Endothelial cell of umbilical vein (primary cell): ENCODE measurements around the gene TBC1D14. TPM values are rescaled to one million over a fixed set of nuclear protein-coding genes. Genes with fewer than 3 reads are reported as not detected.

Source experiments
- BruUV-seq: library from RNA; stranded (reverse); fragments of 400-500 nt; replicated peaks from 2 replicates; lab custom pipeline; 2021; lab: Mats Ljungman, UMichigan
- CTCF ChIA-PET: fragments of 300-600, 350-600 bp; sonication (Branson Sonifier 250); formaldehyde crosslinking; loops from one replicate; lab custom pipeline; 2021; ENCODE audit warnings: antibody characterized with exemption, inconsistent platforms; lab: Charles Lee
- POLR2A ChIA-PET: fragments of 300-600, 350-600 bp; sonication (Branson Sonifier 250); formaldehyde crosslinking; loops from one replicate; lab custom pipeline; 2021; ENCODE audit warnings: antibody characterized with exemption, inconsistent platforms; lab: Charles Lee
- DNase-seq: peaks from one replicate; pipeline ENCODE4 v3.0.0-alpha.2; 2011; ENCODE audit warnings: low read depth, low spot score
- FAIRE-seq: peaks from 2 replicates; lab custom pipeline; 2011; peaks lifted over from hg19 to GRCh38; lab: Jason Lieb, UNC
- H2AFZ ChIP-seq: 2 replicates; pipeline ENCODE4 v1.6.0; 2012; ENCODE audit warnings: low read depth, low read length, control low read depth, inconsistent platforms
- H3K27ac ChIP-seq: 2 replicates; pipeline ENCODE4 v1.5.1; 2011; ENCODE audit warnings: low read depth, mild to moderate bottlenecking, control low read depth, low read length, moderate library complexity; ENCODE audit not compliant: insufficient read depth
- H3K27me3 ChIP-seq, 2 experiments: 2 replicates each; pipeline versions ENCODE4 v1.6.0 to v1.6.1; 2011; ENCODE audit warnings: low read length in 2 of 2, mixed read lengths in 1 of 2; ENCODE audit not compliant: control insufficient read depth in 2 of 2, insufficient read depth in 2 of 2
- H3K36me3 ChIP-seq, 2 experiments: 2 replicates in 1 of 2; 3 replicates in 1 of 2; pipeline ENCODE4 v1.5.1; 2011; ENCODE audit warnings: low read length in 2 of 2, mild to moderate bottlenecking in 1 of 2, moderate library complexity in 1 of 2; ENCODE audit not compliant: control insufficient read depth in 2 of 2, insufficient read depth in 2 of 2; ENCODE audit errors: extremely low read depth in 1 of 2
- H3K4me1 ChIP-seq: 3 replicates; pipeline ENCODE4 v1.5.1; 2011; ENCODE audit warnings: mild to moderate bottlenecking, low read length; ENCODE audit not compliant: control insufficient read depth, insufficient read depth; ENCODE audit errors: extremely low read depth
- H3K4me2 ChIP-seq: 2 replicates; pipeline ENCODE4 v1.6.1; 2011; ENCODE audit warnings: low read length, control low read depth, mixed read lengths; ENCODE audit not compliant: insufficient read depth
- H3K4me3 ChIP-seq, 3 experiments: fragments of 200-600 bp in 1 of 3; sonication (generic), shearing (Covaris generic) in 1 of 3; replicated peaks in 1 of 3; 2 replicates each; pipeline ENCODE4 v1.5.1; 2011 to 2016; ENCODE audit warnings: control low read depth in 3 of 3, low read length in 3 of 3, mild to moderate bottlenecking in 2 of 3, inconsistent platforms in 1 of 3, low read depth in 1 of 3, moderate library complexity in 1 of 3; ENCODE audit not compliant: insufficient read depth in 1 of 3
- H3K79me2 ChIP-seq: 2 replicates; pipeline ENCODE4 v1.6.0; 2012; ENCODE audit warnings: low read length, inconsistent platforms; ENCODE audit not compliant: control insufficient read depth, insufficient read depth
- H3K9ac ChIP-seq: replicated peaks from 2 replicates; pipeline ENCODE3; 2011; ENCODE audit warnings: low read length, control low read depth; ENCODE audit not compliant: insufficient read depth; ENCODE audit errors: extremely low read depth
- H3K9me1 ChIP-seq: replicated peaks from 3 replicates; pipeline ENCODE4 v1.6.0; 2011; ENCODE audit warnings: mild to moderate bottlenecking, low read length; ENCODE audit not compliant: control insufficient read depth, insufficient read depth; ENCODE audit errors: extremely low read depth
- H3K9me3 ChIP-seq: replicated peaks from 2 replicates; pipeline ENCODE4 v1.5.1; 2012; ENCODE audit warnings: low read length, inconsistent platforms; ENCODE audit not compliant: control insufficient read depth, insufficient read depth
- H4K20me1 ChIP-seq: replicated peaks from 2 replicates; pipeline ENCODE3; 2011; ENCODE audit warnings: mild to moderate bottlenecking, low read length; ENCODE audit not compliant: control insufficient read depth, insufficient read depth; ENCODE audit errors: extremely low read depth
- EZH2 ChIP-seq: IDR thresholded peaks from 2 replicates; pipeline ENCODE4 v1.6.1; 2012; ENCODE audit warnings: borderline replicate concordance, low read depth, mild to moderate bottlenecking, moderate library complexity, low read length, inconsistent platforms; ENCODE audit not compliant: severe bottlenecking
- FOS ChIP-seq: IDR thresholded peaks from 2 replicates; pipeline ENCODE4 v1.6.1; 2011; ENCODE audit warnings: mild to moderate bottlenecking, low read length, moderate library complexity, borderline replicate concordance; ENCODE audit not compliant: insufficient read depth
- GATA2 ChIP-seq: IDR thresholded peaks from 2 replicates; pipeline ENCODE4 v1.7.0; 2011; ENCODE audit warnings: low read depth, mild to moderate bottlenecking, moderate library complexity, mixed read lengths, low read length; ENCODE audit not compliant: insufficient read length, insufficient read depth
- JUN ChIP-seq: IDR thresholded peaks from 2 replicates; pipeline ENCODE4 v1.6.1; 2011; ENCODE audit warnings: borderline replicate concordance, low read depth; ENCODE audit not compliant: insufficient read length, insufficient read depth
- MAX ChIP-seq: IDR thresholded peaks from 2 replicates; pipeline ENCODE4 v1.6.1; 2011; ENCODE audit not compliant: insufficient read depth, insufficient read length
- MYC ChIP-seq: IDR thresholded peaks from one replicate; pipeline ENCODE4 v1.6.1; 2011; ENCODE audit warnings: mild to moderate bottlenecking, low read depth, low read length
- POLR2A ChIP-seq: IDR thresholded peaks from 2 replicates; pipeline ENCODE4 v1.6.1; 2012; ENCODE audit warnings: low read depth, mild to moderate bottlenecking, control low read depth, low read length
- POLR2AphosphoS5 ChIP-seq: IDR thresholded peaks from 2 replicates; pipeline ENCODE4 v1.6.1; 2012; ENCODE audit warnings: low read depth, mild to moderate bottlenecking, control low read depth, low read length, moderate library complexity; ENCODE audit not compliant: insufficient read depth
- dilution Hi-C: fragments of 300-500 bp; cut with MboI; formaldehyde crosslinking; loops from one replicate; pipeline ENCODE4 v1.15.0; 2019; ENCODE audit warnings: low sequenced_read_pairs; ENCODE audit not compliant: extremely low pct_ligation_motif_present
- intact Hi-C: fragments of 100-400 bp; cut with micrococcal nuclease; formaldehyde crosslinking; loops from one replicate; pipeline ENCODE4 v1.10.0; 2022
- polyA plus RNA-seq, 4 experiments: library from polyadenylated mRNA; depleted of rRNA in 3 of 4; stranded (reverse) in 3 of 4; unstranded in 1 of 4; fragments of >200 nt; gene quantifications; 2 replicates each; pipeline versions ENCODE4 v1.2.1 to v1.2.3, GENCODE V29; 2011 to 2012; ENCODE audit warnings: missing spikeins in 1 of 4
- total RNA-seq: library from RNA; stranded (reverse); gene quantifications from 2 replicates; pipeline ENCODE4 v1.2.3, GENCODE V29; 2021
- TF ChIP-seq, protein P1 (sequence below), 2 donors: IDR thresholded peaks; 1 replicate in 1 of 2; 2 replicates in 1 of 2; pipeline ENCODE4 v1.5.1; 2011; ENCODE audit warnings: low read length in 2 of 2, mild to moderate bottlenecking in 2 of 2, moderate library complexity in 2 of 2, control low read depth in 1 of 2, inconsistent platforms in 1 of 2, low read depth in 1 of 2; ENCODE audit not compliant: insufficient read depth in 1 of 2; ENCODE audit errors: extremely low read depth in 1 of 2

TBC1D14 gene
- total and polyA plus RNA-seq, 2 donors (not counting 3 experiments of a cell fraction or from before 2014, with no cell fraction given), result 23.7 to 24.8 TPM

DNA sequence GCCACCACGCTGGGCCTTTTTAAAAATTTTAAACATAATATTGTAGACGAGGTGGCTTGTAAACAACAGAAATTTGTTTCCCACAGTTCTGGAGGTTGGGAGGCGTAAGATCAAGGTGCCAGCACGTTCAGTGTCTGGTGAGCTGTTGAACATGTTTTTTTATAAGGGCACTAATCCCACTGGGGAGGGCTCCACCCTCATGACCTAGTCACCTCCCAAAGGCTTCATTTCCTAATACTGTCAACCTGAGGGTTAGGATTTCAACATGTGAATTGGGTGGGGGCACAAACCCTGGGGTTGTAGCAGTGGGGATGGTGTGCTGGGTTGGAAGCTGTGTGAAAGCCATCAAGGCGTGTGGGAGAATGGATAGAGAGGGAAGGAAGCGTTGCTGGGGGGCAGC lies 27.6 kb downstream of the TBC1D14 start:
- Histone ChIP-seq H2AFZ (no peak overlapping the region), H3K4me2 (no peak overlapping the region), H3K9ac (no peak overlapping the region), H3K36me3 (no peaks in the 10 kb centered on the region), H3K4me1 (peaks cover 16% of the 10 kb centered on the region), H3K27ac (no peak overlapping the region), H3K4me3 (no peak overlapping the region), H3K27me3 (no peaks in the 10 kb centered on the region), H4K20me1 (no peaks in the 10 kb centered on the region), H3K79me2 (no peaks in the 10 kb centered on the region), H3K9me3 (no peaks in the 10 kb centered on the region), H3K9me1 (no peaks in the 10 kb centered on the region)
- BruUV-seq, result no TSS peak
- no peak for TF ChIP-seq JUN
- TF ChIP-seq MYC, result no peak
- no peak for TF ChIP-seq FOS
- TF ChIP-seq, protein P1, sequence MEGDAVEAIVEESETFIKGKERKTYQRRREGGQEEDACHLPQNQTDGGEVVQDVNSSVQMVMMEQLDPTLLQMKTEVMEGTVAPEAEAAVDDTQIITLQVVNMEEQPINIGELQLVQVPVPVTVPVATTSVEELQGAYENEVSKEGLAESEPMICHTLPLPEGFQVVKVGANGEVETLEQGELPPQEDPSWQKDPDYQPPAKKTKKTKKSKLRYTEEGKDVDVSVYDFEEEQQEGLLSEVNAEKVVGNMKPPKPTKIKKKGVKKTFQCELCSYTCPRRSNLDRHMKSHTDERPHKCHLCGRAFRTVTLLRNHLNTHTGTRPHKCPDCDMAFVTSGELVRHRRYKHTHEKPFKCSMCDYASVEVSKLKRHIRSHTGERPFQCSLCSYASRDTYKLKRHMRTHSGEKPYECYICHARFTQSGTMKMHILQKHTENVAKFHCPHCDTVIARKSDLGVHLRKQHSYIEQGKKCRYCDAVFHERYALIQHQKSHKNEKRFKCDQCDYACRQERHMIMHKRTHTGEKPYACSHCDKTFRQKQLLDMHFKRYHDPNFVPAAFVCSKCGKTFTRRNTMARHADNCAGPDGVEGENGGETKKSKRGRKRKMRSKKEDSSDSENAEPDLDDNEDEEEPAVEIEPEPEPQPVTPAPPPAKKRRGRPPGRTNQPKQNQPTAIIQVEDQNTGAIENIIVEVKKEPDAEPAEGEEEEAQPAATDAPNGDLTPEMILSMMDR (IDR thresholded peaks at IDR 0.05; ENCODE audit: extremely low read depth in 1 of 2, insufficient read depth in 1 of 2, low read depth in 1 of 2, low read length in 2 of 2), result no peak
- no peak for TF ChIP-seq EZH2
- no peak for TF ChIP-seq POLR2AphosphoS5
- no peak for TF ChIP-seq POLR2A
- TF ChIP-seq GATA2, result no peak
- TF ChIP-seq MAX, result no peak
- DNase-seq (no peak), FAIRE-seq (no peak)
- dilution Hi-C loops (no loop called here), intact Hi-C loops (no loop called here)
- ChIA-PET CTCF (no interaction called here), POLR2A (no interaction called here)
